Liver (tissue), 9 donors: ENCODE measurements around the gene SLC24A3. TPM values are rescaled to one million over a fixed set of nuclear protein-coding genes. Genes with fewer than 3 reads are reported as not detected.

Experiments
- DNase-seq: peaks from one replicate; pipeline ENCODE4 v3.0.0-alpha.2; 2017; ENCODE audit warnings: low spot score
- H3K27ac ChIP-seq, 2 donors: one replicate each; pipeline ENCODE4 v1.7.0; 2013; ENCODE audit warnings: inconsistent platforms in 2 of 2, low read length in 2 of 2, control low read depth in 1 of 2, low read depth in 1 of 2, mild to moderate bottlenecking in 1 of 2
- H3K27me3 ChIP-seq, 4 donors: one replicate each; pipeline versions ENCODE4 v1.6.1 to v1.7.0; 2013; ENCODE audit warnings: low read length in 3 of 4, inconsistent platforms in 1 of 4, mild to moderate bottlenecking in 1 of 4, moderate library complexity in 1 of 4; ENCODE audit not compliant: control insufficient read depth in 4 of 4, insufficient read depth in 4 of 4
- H3K36me3 ChIP-seq, 4 donors: one replicate each; pipeline versions ENCODE4 v1.6.1 to v1.7.0; 2013; ENCODE audit warnings: low read length in 3 of 4, mild to moderate bottlenecking in 3 of 4, low read depth in 1 of 4, moderate library complexity in 1 of 4; ENCODE audit not compliant: control insufficient read depth in 4 of 4, insufficient read depth in 3 of 4
- H3K4me1 ChIP-seq, 4 donors: one replicate each; pipeline versions ENCODE4 v1.6.1 to v1.7.0; 2013; ENCODE audit warnings: low read length in 3 of 4, mild to moderate bottlenecking in 3 of 4, moderate library complexity in 1 of 4; ENCODE audit not compliant: control insufficient read depth in 4 of 4, insufficient read depth in 4 of 4
- H3K4me3 ChIP-seq, 3 donors: one replicate each; pipeline versions ENCODE4 v1.6.1 to v1.7.0; 2013; ENCODE audit warnings: low read length in 3 of 3, control low read depth in 1 of 3, low read depth in 1 of 3, mild to moderate bottlenecking in 1 of 3
- H3K9ac ChIP-seq, 2 donors: one replicate each; pipeline ENCODE4 v1.7.0; 2013; ENCODE audit warnings: low read length in 2 of 2, mild to moderate bottlenecking in 2 of 2, moderate library complexity in 2 of 2, control low read depth in 1 of 2, low read depth in 1 of 2
- H3K9me3 ChIP-seq, 4 donors: one replicate each; pipeline versions ENCODE4 v1.6.1 to v1.7.0; 2013; ENCODE audit warnings: low read length in 3 of 4; ENCODE audit not compliant: control insufficient read depth in 4 of 4
- FOXA1 ChIP-seq: IDR thresholded peaks from 2 replicates; pipeline ENCODE4 v1.6.1; 2016; ENCODE audit warnings: antibody characterized with exemption
- FOXA2 ChIP-seq: IDR thresholded peaks from 2 replicates; pipeline ENCODE4 v1.6.1; 2016; ENCODE audit warnings: antibody characterized with exemption
- GABPA ChIP-seq, 2 donors: IDR thresholded peaks in 1 of 2; conservative IDR thresholded peaks in 1 of 2; 2 replicates each; pipeline ENCODE4 v1.6.1; 2016; ENCODE audit warnings: antibody characterized with exemption in 2 of 2, mild to moderate bottlenecking in 1 of 2, moderate library complexity in 1 of 2
- HNF4A ChIP-seq, 2 donors: conservative IDR thresholded peaks; 2 replicates each; pipeline ENCODE4 v1.6.1; 2016; ENCODE audit warnings: antibody characterized with exemption in 2 of 2, mild to moderate bottlenecking in 2 of 2
- HNF4G ChIP-seq: IDR thresholded peaks from 2 replicates; pipeline ENCODE4 v1.6.1; 2016; ENCODE audit warnings: antibody characterized with exemption
- NR2F2 ChIP-seq: IDR thresholded peaks from 2 replicates; pipeline ENCODE4 v1.6.1; 2016; ENCODE audit warnings: antibody characterized with exemption
- SP1 ChIP-seq: IDR thresholded peaks from 2 replicates; pipeline ENCODE4 v1.6.1; 2018; ENCODE audit warnings: antibody characterized with exemption, mild to moderate bottlenecking
- TAF1 ChIP-seq: conservative IDR thresholded peaks from 2 replicates; pipeline ENCODE4 v1.6.1; 2016; ENCODE audit warnings: antibody characterized with exemption, mild to moderate bottlenecking
- YY1 ChIP-seq: IDR thresholded peaks from 2 replicates; pipeline ENCODE4 v1.6.1; 2016; ENCODE audit warnings: antibody characterized with exemption, mild to moderate bottlenecking
- WGBS: extraction: QIAGEN DNeasy Blood & Tissue Kit; methylation state at CpG from one replicate; pipeline ENCODE4 v1.1.7; 2013; 5-methylcytosine and 5-hydroxymethylcytosine counted together
- polyA plus RNA-seq, 2 donors: library from polyadenylated mRNA; stranded (reverse) in 1 of 2; unstranded in 1 of 2; fragments of 200-250 nt in 1 of 2; fragments of >200 nt in 1 of 2; fragmentation: Nextera tagmentation in 1 of 2; extraction: Ambion mirVana in 1 of 2; gene quantifications; one replicate each; pipeline versions ENCODE4 v1.2.1 to v1.2.3, GENCODE V29; 2013 to 2015
- total RNA-seq, 2 donors: library from RNA; depleted of rRNA; stranded (reverse); fragments of >200 nt; gene quantifications; one replicate each; pipeline ENCODE4 v1.2.3, GENCODE V29; 2014
- TF ChIP-seq, protein P1 (sequence below): IDR thresholded peaks from 2 replicates; pipeline ENCODE4 v1.6.1; 2016; ENCODE audit warnings: antibody characterized with exemption
- TF ChIP-seq, protein P2 (sequence below): IDR thresholded peaks from 2 replicates; pipeline ENCODE4 v1.6.1; 2016; ENCODE audit warnings: antibody characterized with exemption, mild to moderate bottlenecking
- TF ChIP-seq, protein P3 (sequence below): fragments of 150-350 bp; IDR thresholded peaks from 2 replicates; pipeline ENCODE4 v1.5.1; 2017; ENCODE audit warnings: improper control_type of control experiment, low read depth, low read length; ENCODE audit not compliant: missing input control
- donor health status: healthy.
- donor health status: healthy.
- donor health status: healthy.
- donor health status: healthy.
- donor health status: healthy.

SLC24A3 gene
- total and polyA plus RNA-seq, 4 donors, result 0.28 to 1.8 (median 0.46) TPM

DNA sequence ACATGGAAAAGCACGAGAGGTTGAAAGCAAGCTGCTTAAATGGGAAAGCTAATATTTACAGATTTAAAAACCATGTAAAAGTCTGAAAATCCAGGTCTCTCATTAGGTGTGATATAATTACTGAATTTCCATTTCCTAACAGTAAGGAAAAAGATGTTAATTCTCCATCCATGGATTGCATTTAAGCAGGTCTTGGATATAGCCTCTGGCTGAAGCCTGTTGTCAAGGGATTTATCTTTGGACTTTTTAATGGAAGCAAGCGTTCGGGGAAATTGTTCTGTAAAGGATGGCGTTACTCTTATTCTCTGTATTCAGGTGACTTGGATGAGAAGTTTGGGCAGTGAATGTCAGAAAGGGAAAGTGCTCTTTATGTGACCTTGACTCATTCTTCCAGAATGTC, 233.8 kb downstream of the SLC24A3 start:
- no peak for DNase-seq
- TF ChIP-seq GABPA (IDR thresholded peaks at IDR 0.05 in 1 of 2, conservative IDR thresholded peaks at IDR 0.05 in 1 of 2) (no peak), FOXA2 (no peak), YY1 (no peak)
- TF ChIP-seq, protein P1, sequence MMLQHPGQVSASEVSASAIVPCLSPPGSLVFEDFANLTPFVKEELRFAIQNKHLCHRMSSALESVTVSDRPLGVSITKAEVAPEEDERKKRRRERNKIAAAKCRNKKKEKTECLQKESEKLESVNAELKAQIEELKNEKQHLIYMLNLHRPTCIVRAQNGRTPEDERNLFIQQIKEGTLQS, result no peak
- 88% methylated on average over 4 of the region's 4 CpGs for WGBS
- Histone ChIP-seq H3K36me3 (no peaks in the 10 kb centered on the region), H3K4me1 (no peaks in the 10 kb centered on the region), H3K9ac (no peak overlapping the region), H3K4me3 (no peak overlapping the region), H3K27ac (no peak overlapping the region), H3K9me3 (peaks cover 0 to 6% (median 2%) of the 10 kb centered on the region in 4 donors), H3K27me3 (peaks cover 0 to 2% (median 0%) of the 10 kb centered on the region in 4 donors)

DNA sequence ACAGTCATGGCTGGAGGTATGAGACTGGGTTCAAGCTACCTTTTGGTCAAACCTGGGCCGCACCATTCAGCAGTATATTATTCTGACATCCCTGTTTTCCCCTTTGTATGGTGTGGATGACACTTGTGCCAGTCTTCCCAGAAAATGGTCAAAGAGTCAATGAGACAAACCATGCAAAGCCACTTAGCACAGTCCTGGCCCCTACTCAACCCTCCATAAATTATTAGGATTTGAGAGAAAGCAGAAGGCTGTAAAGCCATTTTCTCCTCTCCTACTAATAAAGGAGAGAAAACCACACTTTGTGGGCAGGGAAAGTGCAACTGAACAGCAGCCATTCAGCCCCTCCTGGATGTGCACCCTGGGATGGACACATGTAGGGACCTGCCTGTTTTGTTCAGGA, 236.2 kb downstream of the SLC24A3 start:
- H3K4me1 ChIP-seq, result peaks cover 0 to 2% (median 0%) of the 10 kb centered on the region in 4 donors
- H3K27ac ChIP-seq, result no peak overlapping the region
- whole genome bisulfite sequencing, result 92% methylated on average over 1 of the region's 1 CpG
- TF ChIP-seq SP1 (no peak), FOXA1 (no peak), NR2F2 (no peak)
- TF ChIP-seq, protein P1, result no peak
- no peak overlapping the region for H3K9ac ChIP-seq
- peaks cover 0 to 2% (median 0%) of the 10 kb centered on the region in 4 donors for H3K27me3 ChIP-seq
- H3K9me3 ChIP-seq, result peaks cover 0 to under 1% (median under 1%) of the 10 kb centered on the region in 4 donors
- no peak overlapping the region for H3K4me3 ChIP-seq
- DNase-seq, result no peak
- no peaks in the 10 kb centered on the region for H3K36me3 ChIP-seq

DNA sequence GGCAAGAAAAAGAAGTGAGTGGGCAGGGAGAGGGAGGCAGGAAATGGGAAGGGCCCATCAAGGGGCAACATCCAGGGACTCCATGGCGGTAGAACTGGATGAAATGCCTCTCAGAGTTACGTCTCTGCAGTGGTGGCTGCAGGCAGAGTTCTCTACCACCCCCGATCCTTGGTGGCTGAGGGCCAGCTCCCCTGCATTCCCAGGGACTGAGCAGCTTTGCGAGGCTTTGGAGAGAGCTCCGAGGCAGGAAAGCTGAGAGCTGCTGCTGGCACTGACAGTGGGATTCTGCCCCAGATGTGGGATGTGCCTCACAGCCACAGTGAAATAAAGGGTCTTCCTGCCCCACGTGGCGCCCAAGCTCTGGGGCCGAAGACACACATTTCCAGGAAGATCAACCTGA, 236.6 kb downstream of the SLC24A3 start:
- WGBS, result 75% methylated on average over 8 of the region's 8 CpGs
- H3K4me1 ChIP-seq, result peaks cover 0 to 2% (median 0%) of the 10 kb centered on the region in 4 donors
- TF ChIP-seq, protein P1, result no peak
- TF ChIP-seq TAF1 (no peak), HNF4G (no peak), HNF4A (conservative IDR thresholded peaks at IDR 0.05) (no peak), YY1 (no peak), FOXA2 (no peak)
- TF ChIP-seq, protein P2, sequence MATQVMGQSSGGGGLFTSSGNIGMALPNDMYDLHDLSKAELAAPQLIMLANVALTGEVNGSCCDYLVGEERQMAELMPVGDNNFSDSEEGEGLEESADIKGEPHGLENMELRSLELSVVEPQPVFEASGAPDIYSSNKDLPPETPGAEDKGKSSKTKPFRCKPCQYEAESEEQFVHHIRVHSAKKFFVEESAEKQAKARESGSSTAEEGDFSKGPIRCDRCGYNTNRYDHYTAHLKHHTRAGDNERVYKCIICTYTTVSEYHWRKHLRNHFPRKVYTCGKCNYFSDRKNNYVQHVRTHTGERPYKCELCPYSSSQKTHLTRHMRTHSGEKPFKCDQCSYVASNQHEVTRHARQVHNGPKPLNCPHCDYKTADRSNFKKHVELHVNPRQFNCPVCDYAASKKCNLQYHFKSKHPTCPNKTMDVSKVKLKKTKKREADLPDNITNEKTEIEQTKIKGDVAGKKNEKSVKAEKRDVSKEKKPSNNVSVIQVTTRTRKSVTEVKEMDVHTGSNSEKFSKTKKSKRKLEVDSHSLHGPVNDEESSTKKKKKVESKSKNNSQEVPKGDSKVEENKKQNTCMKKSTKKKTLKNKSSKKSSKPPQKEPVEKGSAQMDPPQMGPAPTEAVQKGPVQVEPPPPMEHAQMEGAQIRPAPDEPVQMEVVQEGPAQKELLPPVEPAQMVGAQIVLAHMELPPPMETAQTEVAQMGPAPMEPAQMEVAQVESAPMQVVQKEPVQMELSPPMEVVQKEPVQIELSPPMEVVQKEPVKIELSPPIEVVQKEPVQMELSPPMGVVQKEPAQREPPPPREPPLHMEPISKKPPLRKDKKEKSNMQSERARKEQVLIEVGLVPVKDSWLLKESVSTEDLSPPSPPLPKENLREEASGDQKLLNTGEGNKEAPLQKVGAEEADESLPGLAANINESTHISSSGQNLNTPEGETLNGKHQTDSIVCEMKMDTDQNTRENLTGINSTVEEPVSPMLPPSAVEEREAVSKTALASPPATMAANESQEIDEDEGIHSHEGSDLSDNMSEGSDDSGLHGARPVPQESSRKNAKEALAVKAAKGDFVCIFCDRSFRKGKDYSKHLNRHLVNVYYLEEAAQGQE, result no peak
- TF ChIP-seq, protein P3, sequence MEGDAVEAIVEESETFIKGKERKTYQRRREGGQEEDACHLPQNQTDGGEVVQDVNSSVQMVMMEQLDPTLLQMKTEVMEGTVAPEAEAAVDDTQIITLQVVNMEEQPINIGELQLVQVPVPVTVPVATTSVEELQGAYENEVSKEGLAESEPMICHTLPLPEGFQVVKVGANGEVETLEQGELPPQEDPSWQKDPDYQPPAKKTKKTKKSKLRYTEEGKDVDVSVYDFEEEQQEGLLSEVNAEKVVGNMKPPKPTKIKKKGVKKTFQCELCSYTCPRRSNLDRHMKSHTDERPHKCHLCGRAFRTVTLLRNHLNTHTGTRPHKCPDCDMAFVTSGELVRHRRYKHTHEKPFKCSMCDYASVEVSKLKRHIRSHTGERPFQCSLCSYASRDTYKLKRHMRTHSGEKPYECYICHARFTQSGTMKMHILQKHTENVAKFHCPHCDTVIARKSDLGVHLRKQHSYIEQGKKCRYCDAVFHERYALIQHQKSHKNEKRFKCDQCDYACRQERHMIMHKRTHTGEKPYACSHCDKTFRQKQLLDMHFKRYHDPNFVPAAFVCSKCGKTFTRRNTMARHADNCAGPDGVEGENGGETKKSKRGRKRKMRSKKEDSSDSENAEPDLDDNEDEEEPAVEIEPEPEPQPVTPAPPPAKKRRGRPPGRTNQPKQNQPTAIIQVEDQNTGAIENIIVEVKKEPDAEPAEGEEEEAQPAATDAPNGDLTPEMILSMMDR, result no peak
- no peaks in the 10 kb centered on the region for H3K9me3 ChIP-seq
- H3K9ac ChIP-seq, result no peak overlapping the region
- H3K4me3 ChIP-seq, result no peak overlapping the region
- H3K36me3 ChIP-seq, result no peaks in the 10 kb centered on the region
- DNase-seq, result no peak
- peaks cover 0 to 2% (median 0%) of the 10 kb centered on the region in 4 donors for H3K27me3 ChIP-seq
- H3K27ac ChIP-seq, result no peak overlapping the region
